SK-N-MC (cell line): Measurements from ENCODE around the gene NKX6-2.

Experiments
- DNase-seq: peaks from one replicate; pipeline ENCODE4 v3.0.0-alpha.2; 2011; ENCODE audit warnings: low read depth, low spot score
- H3K27ac ChIP-seq: fragments of 200-600 bp; sonication (generic); 2 replicates; pipeline ENCODE4 v1.5.1; 2016; ENCODE audit warnings: mixed run types
- H3K36me3 ChIP-seq: fragments of 200-600 bp; sonication (generic); 2 replicates; pipeline ENCODE4 v1.6.1; 2017; ENCODE audit warnings: antibody characterized with exemption, low read length, mixed read lengths; ENCODE audit not compliant: insufficient read depth
- H3K4me3 ChIP-seq: fragments of 200-600 bp; sonication (generic); 2 replicates; pipeline ENCODE4 v1.5.1; 2016
- H3K9ac ChIP-seq: fragments of 200-600 bp; sonication (generic); 2 replicates; pipeline ENCODE4 v1.8.0; 2017; ENCODE audit warnings: mixed run types, mixed read lengths; ENCODE audit not compliant: insufficient read length
- H3K9me3 ChIP-seq: fragments of 200-600 bp; sonication (generic); 2 replicates; pipeline ENCODE4 v1.6.1; 2017; ENCODE audit warnings: low read depth, mild to moderate bottlenecking, antibody characterized with exemption, low read length, moderate library complexity, mixed read lengths
- EZH2 ChIP-seq: fragments of 200-600 bp; sonication (generic); IDR thresholded peaks from one replicate; pipeline ENCODE4 v1.6.1; 2017; ENCODE audit warnings: antibody characterized with exemption
- FOXP2 ChIP-seq: optimal IDR thresholded peaks from 2 replicates; pipeline ENCODE3; 2011; ENCODE audit warnings: mild to moderate bottlenecking, moderate library complexity; ENCODE audit not compliant: insufficient read depth; ENCODE audit errors: extremely low read length, control extremely low read depth
- POLR2AphosphoS5 ChIP-seq: IDR thresholded peaks from 2 replicates; pipeline ENCODE4 v1.6.1; 2012; ENCODE audit warnings: mild to moderate bottlenecking, low read depth, low read length, borderline replicate concordance

NKX6-2 gene

DNA sequence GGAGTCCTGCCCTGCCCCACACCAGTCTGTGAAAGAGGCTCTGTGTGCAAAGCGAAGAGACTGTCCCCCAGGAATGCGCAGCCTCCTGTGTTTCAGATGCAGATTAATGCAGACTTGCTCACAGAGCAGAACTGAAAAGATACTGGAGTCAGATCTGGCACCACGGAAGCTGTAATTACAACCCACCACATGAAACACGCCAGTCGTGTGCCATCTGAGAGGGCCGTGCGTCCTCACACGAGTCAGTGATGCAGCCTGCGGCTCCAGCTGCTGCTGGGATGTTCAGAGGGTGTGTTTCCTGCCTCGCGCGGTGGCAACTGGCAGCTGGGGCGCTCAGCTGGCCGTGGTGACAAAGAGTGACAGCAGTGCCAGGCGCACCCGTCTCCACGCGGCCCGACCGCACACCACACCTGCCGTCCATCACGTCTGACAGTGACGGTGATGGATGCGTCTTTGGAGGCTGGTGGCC is 50.0 kb downstream of the NKX6-2 start:
- H3K9ac ChIP-seq, result no peak overlapping the region
- no peak overlapping the region for H3K27ac ChIP-seq
- no peak overlapping the region for H3K4me3 ChIP-seq

DNA sequence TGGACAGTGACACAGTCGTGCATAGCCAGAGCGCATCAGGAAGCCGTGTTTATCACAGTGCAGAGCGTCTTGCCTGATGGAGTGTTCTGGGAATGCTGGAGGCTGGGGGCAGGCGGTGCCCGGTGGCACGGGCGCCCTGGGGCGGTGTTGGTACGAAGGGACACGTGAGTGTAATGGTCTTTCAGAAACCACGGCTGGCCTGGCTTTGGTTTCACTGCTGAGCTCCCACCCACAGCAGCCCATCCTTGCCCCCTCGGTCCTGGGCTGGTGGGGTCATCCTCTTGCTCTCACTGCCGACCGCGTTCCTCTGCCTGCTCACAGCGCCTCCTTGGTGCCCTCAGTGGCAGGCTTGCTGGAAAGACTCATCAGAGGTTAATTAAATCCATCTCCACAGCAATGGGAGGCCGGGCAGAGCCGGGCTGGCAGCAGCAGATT is 50.6 kb downstream of the NKX6-2 start:
- Histone ChIP-seq H3K9me3 (no peaks in the 10 kb centered on the region), H3K9ac (no peak overlapping the region), H3K27ac (no peak overlapping the region), H3K36me3 (no peaks in the 10 kb centered on the region), H3K4me3 (no peak overlapping the region)
- no peak for DNase-seq
- TF ChIP-seq FOXP2 (no peak), EZH2 (no peak), POLR2AphosphoS5 (no peak)

More for the DNA sequence above, 50.0 kb downstream of the NKX6-2 start:
- no peaks in the 10 kb centered on the region for H3K36me3 ChIP-seq
- no peak for TF ChIP-seq POLR2AphosphoS5
- no peak for TF ChIP-seq EZH2
- no peak for TF ChIP-seq FOXP2
- no peak for DNase-seq
- no peaks in the 10 kb centered on the region for H3K9me3 ChIP-seq

DNA sequence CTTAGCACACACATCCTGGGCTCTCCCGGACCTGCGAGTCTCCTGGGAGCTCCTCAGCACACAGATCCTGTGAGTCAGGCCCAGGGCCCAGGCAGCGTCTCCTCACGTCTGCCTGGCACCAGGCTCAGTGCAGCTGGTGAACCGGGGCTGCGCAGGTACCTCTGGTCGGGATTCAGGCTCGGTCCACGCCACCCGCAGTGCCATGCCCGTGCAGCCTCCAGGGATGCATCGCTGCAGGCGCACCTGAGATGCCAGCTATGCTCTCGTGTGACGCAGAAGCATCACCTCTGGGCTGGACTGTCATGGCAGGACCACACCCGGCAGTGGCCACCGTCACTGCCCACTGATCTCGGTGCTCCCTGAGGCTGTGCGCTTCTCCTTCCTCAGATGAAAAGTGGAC is 52.0 kb downstream of the NKX6-2 start:
- H3K9me3 ChIP-seq, result no peaks in the 10 kb centered on the region
- H3K9ac ChIP-seq, result no peak overlapping the region
- H3K4me3 ChIP-seq, result no peak overlapping the region
- no peaks in the 10 kb centered on the region for H3K36me3 ChIP-seq
- H3K27ac ChIP-seq, result no peak overlapping the region
- DNase-seq, result no peak
- no peak for TF ChIP-seq EZH2
- TF ChIP-seq POLR2AphosphoS5, result no peak
- no peak for TF ChIP-seq FOXP2
